ENCODE results near the gene IMPACT.

The IMPACT gene

DNA sequence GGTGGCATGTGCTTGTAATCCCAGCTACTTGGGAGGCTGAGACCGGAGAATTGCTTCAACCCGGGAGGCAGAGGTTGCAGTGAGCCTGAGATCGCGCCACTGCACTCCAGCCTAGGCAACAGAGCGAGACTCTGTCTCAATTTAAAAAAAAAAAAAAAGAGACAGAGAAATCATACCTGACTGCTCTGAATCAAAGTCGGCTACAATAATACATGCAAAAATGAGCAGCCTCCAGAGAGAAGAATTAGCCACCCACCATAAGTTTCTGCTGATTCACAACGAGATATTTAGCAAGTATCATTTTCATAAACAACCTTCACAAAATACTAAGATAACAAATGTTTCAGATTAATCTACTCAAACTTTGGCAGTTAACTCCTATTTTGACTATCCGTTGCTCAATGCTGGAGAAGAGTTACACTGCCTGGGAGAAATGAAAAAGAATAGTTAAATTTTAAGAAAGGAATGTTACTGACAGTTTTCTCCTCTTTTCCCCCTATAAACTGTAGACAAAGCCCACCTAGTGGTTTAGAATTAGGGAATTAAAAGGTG, 30.3 kb upstream of the IMPACT start:
- Histone ChIP-seq H3K27ac (peak overlapping the region in 7 of 11 experiments; percentile 33 to 99 (median 97); a peak in 9 of 22 replicates), H3K9me3 (replicated peaks in 1 of 11) (no peaks in the 10 kb centered on the region), H4K20me1 (peaks cover 0 to 6% (median 0%) of the 10 kb centered on the region in 11 experiments; a peak in 2 of 22 replicates), H3K4me1 (peaks cover 29 to 36% (median 32%) of the 10 kb centered on the region in 10 experiments), H3K27me3 (no peaks in the 10 kb centered on the region), H3K4me2 (peak overlapping the region; percentile 68 to 93 (median 87)), H3K4me3 (peak overlapping the region in 5 of 10 experiments; percentile 75 to 86 (median 80); a peak in 6 of 20 replicates), H3K9ac (peak overlapping the region in 5 of 11 experiments; percentile 93 to 98 (median 96); a peak in 7 of 22 replicates), H3K36me3 (peaks cover 0 to 8% (median 0%) of the 10 kb centered on the region in 11 experiments; a peak in 4 of 22 replicates)
- TF ChIP-seq Cebpa-rat (IDR thresholded peaks at IDR 0.05) = no peak

DNA sequence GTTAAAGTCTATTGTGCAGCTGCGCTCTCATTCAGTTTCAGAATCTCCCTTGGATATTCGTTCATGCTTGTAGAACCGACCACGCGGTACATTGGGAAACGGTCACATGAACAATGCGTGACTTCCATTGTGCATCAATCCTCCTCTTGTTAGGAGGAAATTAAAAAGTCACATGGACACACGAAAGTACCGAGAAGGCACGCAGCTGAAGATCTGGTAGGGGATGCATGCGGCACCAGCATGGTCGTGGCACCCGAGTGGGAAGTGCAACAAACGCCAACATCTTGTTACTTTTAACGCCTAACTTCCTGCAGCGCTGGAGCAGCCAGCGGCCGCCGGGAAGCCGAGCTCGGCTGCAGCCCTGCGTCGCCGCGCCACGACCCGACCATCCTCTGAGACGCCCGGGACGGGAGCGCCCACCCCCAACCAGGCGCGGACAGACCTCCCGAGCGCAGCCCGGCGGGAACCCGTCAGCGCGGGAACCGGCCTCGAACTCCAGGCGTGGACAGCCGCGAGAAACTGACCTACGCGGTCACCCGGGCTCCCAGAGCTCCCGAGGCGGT, 29.3 kb upstream of the IMPACT start:
- Histone ChIP-seq H3K27ac (peak overlapping the region; percentile 74 to 99 (median 97)), H3K4me1 (peaks cover 29 to 36% (median 32%) of the 10 kb centered on the region in 10 experiments), H4K20me1 (peaks cover 0 to 6% (median 0%) of the 10 kb centered on the region in 11 experiments; a peak in 2 of 22 replicates), H3K36me3 (peaks cover 0 to under 1% (median 0%) of the 10 kb centered on the region in 11 experiments; a peak in 3 of 22 replicates), H3K9me3 (replicated peaks in 1 of 11) (no peaks in the 10 kb centered on the region), H3K4me3 (peak overlapping the region; percentile 64 to 91 (median 80)), H3K9ac (peak overlapping the region; percentile 78 to 98 (median 95)), H3K4me2 (peak overlapping the region; percentile 68 to 93 (median 87)), H3K27me3 (no peaks in the 10 kb centered on the region)
- TF ChIP-seq Cebpa-rat (IDR thresholded peaks at IDR 0.05) = no peak

DNA sequence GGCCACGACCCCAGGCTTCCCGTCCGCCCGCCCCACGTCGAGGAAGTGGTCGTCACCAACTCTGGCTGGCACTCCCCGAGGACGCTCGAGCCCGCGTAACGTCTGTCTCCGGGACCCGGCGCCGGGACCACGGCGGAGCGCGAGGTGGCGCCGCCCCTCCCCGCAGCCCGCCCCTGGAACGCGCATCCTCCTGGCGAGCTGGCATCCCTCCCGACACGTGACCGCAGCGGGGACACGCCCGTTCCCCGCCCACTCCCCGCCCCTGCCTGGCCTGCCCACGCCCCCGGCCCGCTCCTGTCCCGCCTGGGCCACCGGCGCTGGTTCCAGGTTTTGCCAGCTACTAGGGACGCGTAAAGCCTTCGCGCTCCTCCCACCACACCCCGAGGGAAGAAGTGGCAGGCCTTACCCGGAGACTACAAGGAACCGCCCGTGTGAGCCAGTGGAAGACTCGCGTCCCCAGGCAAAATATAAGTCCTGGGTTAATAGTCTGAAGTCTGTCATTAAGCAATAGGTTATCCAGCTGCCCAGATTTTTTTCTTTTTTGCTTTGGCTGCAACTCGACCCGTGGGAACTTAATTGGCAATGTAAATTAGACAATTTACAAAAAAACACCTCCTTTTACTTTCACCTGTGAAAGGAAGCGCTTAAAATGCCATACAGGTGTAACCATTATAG, 28.6 kb upstream of the IMPACT start, which contains the start of gene OSBPL1A:
OSBPL1A (minus strand) TSS at position 131 of the 675 bp plus-strand sequence. CDS start 20,291 bp downstream, outside the sequence.
- Histone ChIP-seq H3K27ac (peak within 1 kb of the TSS; percentile 74 to 99 (median 97)), H3K9ac (peak within 1 kb of the TSS; percentile 78 to 98 (median 95)), H3K4me2 (peak within 1 kb of the TSS; percentile 79 to 93 (median 87)), H3K4me1 (peaks cover 29 to 36% (median 32%) of the 10 kb centered on the region in 10 experiments), H3K36me3 (no peaks in the 10 kb centered on the region), H3K4me3 (peak within 1 kb of the TSS; percentile 64 to 91 (median 80)), H3K9me3 (replicated peaks in 1 of 11) (no peaks in the 10 kb centered on the region), H3K27me3 (no peaks in the 10 kb centered on the region), H4K20me1 (peaks cover 0 to 3% (median 0%) of the 10 kb centered on the region in 11 experiments; a peak in 2 of 22 replicates)
- no peak for TF ChIP-seq Cebpa-rat (IDR thresholded peaks at IDR 0.05)

DNA sequence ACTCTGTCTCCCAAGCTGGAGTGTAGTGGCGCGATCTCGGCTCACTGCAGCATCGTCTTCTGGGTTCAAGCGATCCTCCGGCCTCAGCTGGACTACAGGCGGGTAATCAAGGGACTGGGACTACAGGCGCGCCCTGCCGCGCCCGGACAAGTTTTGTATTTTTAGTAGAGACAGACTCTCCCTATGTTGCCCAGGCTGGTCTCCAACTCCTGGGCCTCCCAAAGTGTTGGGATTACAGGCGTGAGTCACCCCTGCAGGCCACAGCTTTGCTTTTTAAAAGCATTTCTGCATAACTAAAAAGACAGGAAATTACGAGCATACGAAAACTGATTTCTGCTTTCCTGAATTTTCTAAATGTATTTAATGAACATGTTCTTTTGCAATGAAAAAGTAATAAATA, 27.9 kb upstream of the IMPACT start:
- no peaks in the 10 kb centered on the region for H3K27me3 ChIP-seq
- H3K4me1 ChIP-seq = peaks cover 29 to 36% (median 32%) of the 10 kb centered on the region in 10 experiments
- peak overlapping the region in 2 of 11 experiments; percentile 51 to 96; a peak in 4 of 22 replicates for H3K9ac ChIP-seq
- H3K4me2 ChIP-seq = peak overlapping the region; percentile 65 to 89 (median 80)
- H3K36me3 ChIP-seq = no peaks in the 10 kb centered on the region
- no peak for TF ChIP-seq Cebpa-rat (IDR thresholded peaks at IDR 0.05)
- H3K27ac ChIP-seq = 0 out of 22 replicates have a peak overlapping the region, but pooled peaks of 1 of the 11 experiments have one; percentile 41
- H3K4me3 ChIP-seq = peak overlapping the region in 9 of 10 experiments; percentile 52 to 91 (median 78); a peak in 15 of 20 replicates
- no peaks in the 10 kb centered on the region; a peak in 1 of 22 replicates for H4K20me1 ChIP-seq
- no peaks in the 10 kb centered on the region for H3K9me3 ChIP-seq (replicated peaks in 1 of 11)

DNA sequence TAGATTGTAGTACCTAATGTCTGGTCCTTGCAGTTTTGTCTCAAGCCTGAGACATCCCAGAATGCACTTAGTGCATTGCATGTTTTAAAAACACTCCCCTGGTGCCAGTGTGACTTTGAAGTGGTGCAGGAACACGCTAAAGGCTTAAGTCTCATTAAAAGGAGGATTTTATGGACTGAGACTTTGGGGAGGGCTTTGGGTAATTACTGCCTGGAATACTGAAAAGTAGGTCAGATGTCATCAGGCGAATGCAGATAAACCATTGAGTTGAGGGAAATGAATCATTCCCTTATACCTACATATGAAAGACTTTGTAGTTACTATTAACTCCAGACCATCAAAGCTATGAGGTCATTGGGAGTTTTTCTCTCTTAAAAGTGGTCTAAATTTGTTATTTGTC, 25.9 kb upstream of the IMPACT start:
- Histone ChIP-seq H3K4me3 (no peak overlapping the region), H3K9ac (no peak overlapping the region), H3K4me2 (no peak overlapping the region), H3K36me3 (no peaks in the 10 kb centered on the region), H3K27ac (no peak overlapping the region), H3K4me1 (peaks cover 15 to 22% (median 20%) of the 10 kb centered on the region in 10 experiments), H3K27me3 (no peaks in the 10 kb centered on the region), H3K9me3 (replicated peaks in 1 of 11) (no peaks in the 10 kb centered on the region), H4K20me1 (no peaks in the 10 kb centered on the region)
- no peak for TF ChIP-seq Cebpa-rat (IDR thresholded peaks at IDR 0.05)

DNA sequence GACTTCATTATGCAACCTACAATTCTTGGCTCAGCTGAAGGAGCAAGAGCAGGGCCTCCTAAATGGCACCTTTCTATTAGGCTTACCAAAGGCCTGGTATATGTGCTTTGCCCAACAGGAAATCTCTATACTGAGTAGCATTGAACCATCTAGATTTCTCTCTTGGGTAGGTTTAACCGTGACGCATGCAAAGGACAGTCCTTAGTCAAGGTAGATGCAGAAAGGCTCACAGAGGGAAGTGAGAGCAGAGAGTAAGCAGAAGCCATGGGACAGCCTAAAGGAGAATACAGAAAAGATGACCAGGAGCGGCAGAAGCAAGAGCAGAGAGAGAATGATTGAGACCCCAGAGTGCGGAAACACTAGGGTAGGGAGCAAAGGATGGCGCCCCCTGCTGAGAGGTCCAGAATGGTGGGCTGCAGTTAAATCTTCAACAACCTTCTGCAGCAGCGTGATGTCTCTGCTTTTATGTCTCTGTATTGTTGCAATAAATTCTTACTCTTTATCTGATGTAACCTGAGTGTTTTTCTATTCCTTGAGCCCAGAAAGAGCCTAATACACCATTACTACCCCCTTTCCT, 24.2 kb upstream of the IMPACT start:
- Histone ChIP-seq H3K9me3 (replicated peaks in 1 of 11) (no peaks in the 10 kb centered on the region), H3K4me3 (no peak overlapping the region), H3K27ac (no peak overlapping the region), H3K4me2 (no peak overlapping the region), H4K20me1 (no peaks in the 10 kb centered on the region), H3K27me3 (no peaks in the 10 kb centered on the region), H3K36me3 (no peaks in the 10 kb centered on the region), H3K9ac (no peak overlapping the region), H3K4me1 (peaks cover 6 to 8% (median 7%) of the 10 kb centered on the region in 10 experiments; a peak in 19 of 20 replicates)
- TF ChIP-seq Cebpa-rat (IDR thresholded peaks at IDR 0.05) = no peak

DNA sequence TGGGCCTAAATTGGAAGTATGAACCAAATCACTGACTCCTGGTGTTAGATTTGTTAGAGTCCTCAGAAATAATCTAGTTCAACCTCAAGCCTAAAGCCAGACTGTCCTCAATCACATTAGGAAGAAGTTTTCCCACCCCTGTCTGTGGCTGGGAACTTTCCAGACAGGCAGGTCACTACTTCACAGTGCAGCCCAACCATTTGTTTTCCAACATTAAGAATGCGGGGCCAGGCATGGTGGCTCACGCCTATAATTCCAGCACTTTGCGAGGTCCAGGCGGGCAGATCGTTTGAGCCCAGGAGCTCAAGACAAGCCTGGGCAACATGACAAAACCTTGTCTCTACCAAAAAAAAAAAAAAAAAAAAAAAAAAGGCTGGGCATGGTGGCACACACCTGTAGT, 23.4 kb upstream of the IMPACT start:
- Histone ChIP-seq H3K4me2 (no peak overlapping the region), H3K36me3 (no peaks in the 10 kb centered on the region), H3K9me3 (replicated peaks in 1 of 11) (no peaks in the 10 kb centered on the region), H4K20me1 (no peaks in the 10 kb centered on the region), H3K4me1 (peaks cover 5 to 7% (median 6%) of the 10 kb centered on the region in 10 experiments; a peak in 19 of 20 replicates), H3K9ac (no peak overlapping the region), H3K27ac (no peak overlapping the region), H3K27me3 (no peaks in the 10 kb centered on the region), H3K4me3 (no peak overlapping the region)
- TF ChIP-seq Cebpa-rat (IDR thresholded peaks at IDR 0.05) = no peak

DNA sequence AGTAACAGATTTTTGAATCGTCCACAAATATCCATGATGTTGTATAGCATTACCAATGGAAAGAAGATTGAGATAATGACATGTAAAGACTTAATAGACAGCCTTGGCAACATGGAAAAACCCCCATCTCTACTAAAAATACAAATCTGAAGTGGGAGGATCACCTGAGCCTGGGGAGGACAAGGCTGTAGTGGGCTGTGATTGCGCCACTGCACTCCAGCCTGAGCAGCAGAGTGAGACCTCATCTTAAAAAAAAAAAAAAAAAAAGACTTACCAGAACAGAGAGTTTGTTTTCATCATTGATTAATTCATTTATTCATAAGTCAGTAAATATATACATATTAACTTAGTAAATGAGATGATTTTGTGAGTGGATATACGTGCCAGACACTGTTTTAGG, 21.9 kb upstream of the IMPACT start:
- H3K27me3 ChIP-seq = no peaks in the 10 kb centered on the region
- H3K9ac ChIP-seq = no peak overlapping the region
- no peak overlapping the region for H3K4me2 ChIP-seq
- H4K20me1 ChIP-seq = no peaks in the 10 kb centered on the region
- no peaks in the 10 kb centered on the region for H3K4me1 ChIP-seq
- no peaks in the 10 kb centered on the region for H3K36me3 ChIP-seq
- TF ChIP-seq Cebpa-rat (IDR thresholded peaks at IDR 0.05) = no peak
- no peak overlapping the region for H3K27ac ChIP-seq
- no peak overlapping the region for H3K4me3 ChIP-seq
- H3K9me3 ChIP-seq (replicated peaks in 1 of 11) = no peaks in the 10 kb centered on the region

DNA sequence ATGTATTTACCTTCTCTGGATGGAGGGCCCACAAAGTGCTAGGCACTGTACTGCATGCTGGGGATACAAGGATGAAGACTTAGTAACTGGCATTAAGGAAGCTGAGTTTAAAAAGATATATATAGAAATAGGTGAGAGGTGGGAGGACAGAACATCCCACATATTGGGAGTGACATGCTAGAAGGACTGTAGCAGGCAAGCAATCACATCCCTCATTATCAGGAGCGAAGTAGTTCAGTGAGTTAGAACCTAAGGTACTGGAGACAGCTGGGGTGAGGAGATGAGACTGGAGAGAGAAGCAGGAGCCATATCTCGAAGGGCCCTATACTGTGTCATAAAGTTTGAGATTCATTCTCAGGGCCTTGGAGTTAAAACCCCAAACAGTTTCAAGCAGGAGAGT, 18.0 kb upstream of the IMPACT start:
- H3K27me3 ChIP-seq = no peaks in the 10 kb centered on the region
- TF ChIP-seq Cebpa-rat (IDR thresholded peaks at IDR 0.05) = no peak
- H3K9me3 ChIP-seq (replicated peaks in 1 of 11) = no peaks in the 10 kb centered on the region
- no peaks in the 10 kb centered on the region for H3K4me1 ChIP-seq
- no peaks in the 10 kb centered on the region for H4K20me1 ChIP-seq
- no peak overlapping the region for H3K9ac ChIP-seq
- H3K36me3 ChIP-seq = no peaks in the 10 kb centered on the region
- H3K27ac ChIP-seq = no peak overlapping the region
- no peak overlapping the region for H3K4me2 ChIP-seq
- H3K4me3 ChIP-seq = no peak overlapping the region
